Neuron (in vitro differentiated cells): ENCODE results near the gene GNAS.
"Not testable (repeated sequence)": the region's sequence is repeated elsewhere in the genome, so short reads cannot be mapped to it uniquely, and the experiment has no call there.

Experiments
- H2AFZ ChIP-seq: one replicate; pipeline ENCODE4 v1.6.1; 2013; ENCODE audit warnings: low read depth, mild to moderate bottlenecking, inconsistent platforms, low read length, moderate library complexity
- H3K27me3 ChIP-seq: one replicate; pipeline ENCODE4 v1.6.1; 2013; ENCODE audit warnings: low read length; ENCODE audit not compliant: insufficient read depth
- H3K36me3 ChIP-seq: one replicate; pipeline ENCODE4 v1.6.1; 2013; ENCODE audit warnings: low read length; ENCODE audit not compliant: insufficient read depth
- H3K4me1 ChIP-seq: one replicate; pipeline ENCODE4 v1.6.1; 2013; ENCODE audit warnings: low read length; ENCODE audit not compliant: insufficient read depth
- H3K4me3 ChIP-seq: 2 replicates; pipeline ENCODE4 v1.5.1; 2013; ENCODE audit warnings: mild to moderate bottlenecking, low read length, moderate library complexity
- H3K9me3 ChIP-seq: one replicate; pipeline ENCODE4 v1.6.1; 2013; ENCODE audit warnings: low read length

The GNAS gene

DNA sequence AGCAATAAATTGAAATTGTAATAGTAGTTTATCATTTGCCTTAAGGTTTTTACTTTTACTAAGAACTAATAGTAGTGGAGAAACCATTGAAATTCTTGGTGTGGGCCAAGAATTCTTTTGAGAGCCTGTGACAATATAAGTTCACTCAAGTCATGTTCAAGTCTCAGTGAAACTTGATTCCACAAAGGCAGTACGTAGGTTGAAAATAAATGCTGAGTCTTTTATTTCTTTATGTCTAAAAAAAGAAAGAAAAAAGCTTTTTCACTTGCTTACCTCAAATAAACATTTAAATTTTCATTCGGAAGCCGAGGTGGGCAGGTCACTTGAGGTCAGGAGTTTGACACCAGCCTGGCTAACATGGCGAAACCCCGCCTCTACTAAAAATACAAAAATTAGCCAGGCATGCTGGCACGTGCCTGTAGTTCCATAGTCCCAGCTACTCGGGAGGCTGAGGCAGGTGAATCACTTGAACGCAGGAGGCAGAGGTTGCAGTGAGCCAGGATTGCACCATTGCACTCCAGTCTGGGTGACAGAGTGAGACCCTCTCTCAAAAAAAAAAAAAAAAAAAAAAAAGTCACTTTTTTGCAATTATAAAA, 70.7 kb downstream of the GNAS start:
- Histone ChIP-seq H3K36me3 (no peaks in the 10 kb centered on the region), H3K4me3 (no peak overlapping the region), H2AFZ (no peak overlapping the region), H3K9me3 (no peaks in the 10 kb centered on the region), H3K4me1 (peaks cover 17% of the 10 kb centered on the region), H3K27me3 (no peaks in the 10 kb centered on the region)

DNA sequence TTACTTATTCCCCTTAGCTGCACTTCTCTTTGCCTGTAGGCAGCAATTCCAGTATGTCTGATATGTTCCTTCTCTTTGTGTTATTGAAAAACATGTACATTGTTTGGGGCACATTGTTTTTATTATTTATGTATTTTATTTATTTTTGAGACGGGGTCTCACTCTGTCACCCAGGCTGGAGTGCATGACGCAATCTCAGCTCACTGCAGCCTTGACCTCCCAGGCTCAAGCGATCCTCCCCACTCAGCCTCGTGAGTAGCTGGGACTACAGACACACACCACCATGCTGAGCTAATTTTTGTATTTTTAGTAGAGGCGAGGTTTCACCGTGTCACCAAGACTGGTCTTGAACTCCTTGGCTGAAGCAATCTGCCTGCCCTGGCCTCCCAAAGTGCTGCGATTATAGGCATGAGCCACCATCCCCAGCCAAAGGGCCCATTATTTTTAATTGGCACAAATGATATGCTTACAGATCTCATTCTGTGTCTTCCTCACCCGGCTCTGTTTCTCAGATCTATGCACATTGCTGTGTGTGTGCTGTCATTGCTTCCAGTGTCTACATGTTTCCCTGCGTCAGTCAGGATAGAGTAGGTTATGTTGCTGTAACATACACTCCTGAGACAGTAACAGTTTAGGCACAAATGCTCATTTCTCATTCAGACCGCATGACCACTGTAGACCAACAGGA, 74.4 kb downstream of the GNAS start:
- peaks cover 3% of the 10 kb centered on the region for H3K27me3 ChIP-seq
- H2AFZ ChIP-seq: no peak overlapping the region
- H3K36me3 ChIP-seq: no peaks in the 10 kb centered on the region
- H3K4me3 ChIP-seq: no peak overlapping the region
- H3K9me3 ChIP-seq: no peaks in the 10 kb centered on the region
- H3K4me1 ChIP-seq: peaks cover 15% of the 10 kb centered on the region

DNA sequence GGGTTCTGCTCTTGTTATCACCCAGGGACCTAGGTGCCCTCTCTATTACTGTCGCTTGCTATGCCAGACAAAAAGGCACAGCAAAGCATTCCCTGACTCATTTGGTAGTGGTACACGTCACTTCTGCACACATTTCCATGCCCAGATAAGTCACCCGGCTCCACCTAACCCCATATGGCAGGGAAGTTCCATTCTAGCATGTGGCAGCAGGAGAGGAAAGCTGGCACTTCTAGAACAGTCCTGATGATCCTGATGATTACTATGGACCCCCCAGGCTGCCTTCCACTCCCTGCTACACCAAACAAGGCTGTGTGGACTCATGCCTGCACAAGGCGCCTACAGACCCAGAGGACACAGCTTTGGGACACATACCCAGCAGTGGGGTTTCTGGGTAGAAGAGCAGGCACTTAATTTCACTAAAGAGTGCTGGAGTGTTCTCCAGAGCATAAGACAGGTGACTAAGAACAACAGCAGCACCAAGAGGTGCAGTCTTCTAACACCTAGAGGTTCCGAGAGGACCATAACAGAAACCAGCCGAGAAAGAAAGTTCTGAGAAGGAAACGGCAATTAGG, 75.1 kb downstream of the GNAS start:
- H3K4me1 ChIP-seq: peaks cover 11% of the 10 kb centered on the region
- no peak overlapping the region for H2AFZ ChIP-seq
- H3K36me3 ChIP-seq: no peaks in the 10 kb centered on the region
- H3K27me3 ChIP-seq: peaks cover 3% of the 10 kb centered on the region
- H3K9me3 ChIP-seq: no peaks in the 10 kb centered on the region
- H3K4me3 ChIP-seq: no peak overlapping the region

DNA sequence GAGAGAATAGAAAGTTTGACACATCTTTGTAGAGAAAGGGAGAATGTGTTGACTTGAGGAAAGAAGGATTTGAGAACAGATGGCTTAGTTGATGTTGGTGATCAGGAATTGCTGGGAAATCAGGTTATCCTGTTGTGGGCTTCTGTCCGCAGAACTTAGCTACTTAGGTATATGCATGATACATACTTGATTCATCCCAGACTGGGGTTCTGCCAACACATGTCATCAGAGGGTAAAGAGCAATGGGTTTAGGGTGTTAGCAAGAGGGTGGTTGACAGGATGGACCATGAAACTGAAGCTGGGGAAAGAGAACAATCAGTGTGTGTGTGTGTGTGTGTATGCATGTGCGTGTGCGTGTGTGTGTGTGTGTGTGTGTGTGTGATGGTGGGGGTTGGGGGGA, 78.0 kb downstream of the GNAS start:
- no peaks in the 10 kb centered on the region for H3K4me1 ChIP-seq

DNA sequence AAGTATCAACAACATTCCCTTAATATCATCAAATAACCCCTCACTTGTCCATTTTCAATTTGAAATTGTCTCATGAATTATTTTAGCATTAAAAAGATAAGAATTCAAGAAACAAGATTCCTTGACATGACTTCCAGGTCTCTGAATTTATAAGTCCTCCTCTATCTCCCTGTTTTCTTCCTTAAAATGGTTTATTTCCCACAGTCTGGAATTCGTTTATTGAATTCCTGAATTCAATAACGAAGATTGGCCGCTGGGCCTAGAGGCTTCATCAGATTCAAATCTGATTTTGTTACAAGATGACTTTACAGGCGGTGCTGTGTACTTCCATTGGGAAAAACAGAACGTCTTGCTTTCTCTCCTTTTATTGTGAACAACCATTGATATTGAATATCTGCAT, 79.7 kb downstream of the GNAS start:
- Histone ChIP-seq H3K4me3 (no peak overlapping the region), H3K36me3 (no peaks in the 10 kb centered on the region), H3K9me3 (no peaks in the 10 kb centered on the region), H3K4me1 (no peaks in the 10 kb centered on the region), H2AFZ (no peak overlapping the region), H3K27me3 (peaks cover 3% of the 10 kb centered on the region)

More for the DNA sequence above, 78.0 kb downstream of the GNAS start:
- Histone ChIP-seq H3K9me3 (no peaks in the 10 kb centered on the region), H3K4me3 (no peak overlapping the region), H3K27me3 (peaks cover 3% of the 10 kb centered on the region), H3K36me3 (no peaks in the 10 kb centered on the region), H2AFZ (no peak overlapping the region)

DNA sequence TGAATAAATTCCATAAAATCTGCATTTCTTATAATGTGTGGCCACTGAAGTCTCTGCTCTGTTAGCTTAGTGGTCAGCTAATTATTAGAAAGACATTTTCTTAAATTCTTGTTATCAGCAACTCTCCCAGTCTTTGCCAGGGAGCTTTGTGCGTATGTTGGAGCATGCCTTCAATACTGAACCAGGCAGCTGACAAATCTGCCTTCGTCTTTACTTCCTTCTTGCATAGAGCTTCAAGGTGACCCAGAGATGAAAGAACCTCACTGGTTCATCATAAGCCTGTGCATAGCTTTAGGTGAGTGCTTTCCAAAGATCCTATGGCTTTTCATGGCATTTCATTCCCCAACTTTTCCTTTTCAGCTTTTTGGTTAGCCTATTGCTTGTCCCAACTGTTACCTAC, 85.6 kb downstream of the GNAS start:
- no peaks in the 10 kb centered on the region for H3K9me3 ChIP-seq
- H3K27me3 ChIP-seq: peaks cover 5% of the 10 kb centered on the region
- H3K4me1 ChIP-seq: no peaks in the 10 kb centered on the region
- no peak overlapping the region for H2AFZ ChIP-seq
- H3K36me3 ChIP-seq: no peaks in the 10 kb centered on the region
- H3K4me3 ChIP-seq: no peak overlapping the region

DNA sequence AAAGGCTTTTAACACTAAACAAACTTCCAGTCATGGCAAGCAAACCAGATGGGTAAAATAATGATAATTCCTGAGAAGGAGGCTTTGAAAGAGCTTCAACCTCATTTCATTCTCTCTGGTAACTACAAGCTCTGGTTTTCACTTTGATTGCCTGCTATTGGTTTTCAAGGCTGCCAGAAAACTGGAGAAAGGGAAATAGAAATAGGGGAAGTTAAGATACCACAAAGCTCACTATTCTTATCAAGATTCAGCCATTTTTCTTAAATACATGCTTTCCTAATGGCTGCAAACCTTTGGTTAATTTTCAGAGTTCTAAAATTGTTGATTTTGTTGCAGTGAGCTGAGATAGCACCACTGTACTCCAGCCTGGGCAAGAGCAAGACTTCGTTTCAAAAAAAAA, 86.0 kb downstream of the GNAS start:
- Histone ChIP-seq H3K27me3 (peaks cover 5% of the 10 kb centered on the region), H3K4me1 (no peaks in the 10 kb centered on the region), H3K36me3 (no peaks in the 10 kb centered on the region)

DNA sequence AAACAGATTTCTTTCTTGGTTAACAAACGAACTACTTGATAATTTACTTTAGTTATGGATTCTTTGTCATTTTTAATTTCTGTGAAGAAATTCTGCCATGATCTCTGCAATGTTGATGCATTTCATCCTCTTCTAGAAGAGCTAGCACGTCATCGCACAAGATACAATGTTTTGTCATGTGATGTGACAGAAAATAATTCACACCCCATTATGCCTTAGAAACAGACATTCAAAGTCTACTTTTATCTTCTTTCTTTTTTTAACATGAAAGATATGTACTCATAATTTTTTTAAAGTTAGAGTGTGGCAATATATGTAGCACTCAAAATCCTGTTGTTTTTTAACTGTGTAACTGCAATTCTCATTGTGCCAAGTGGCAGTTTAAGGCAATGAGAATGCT, 89.0 kb downstream of the GNAS start:
- Histone ChIP-seq H3K4me1 (no peaks in the 10 kb centered on the region), H2AFZ (no peak overlapping the region), H3K4me3 (no peak overlapping the region), H3K9me3 (no peaks in the 10 kb centered on the region), H3K36me3 (no peaks in the 10 kb centered on the region), H3K27me3 (peaks cover 7% of the 10 kb centered on the region)

More for the DNA sequence above, 86.0 kb downstream of the GNAS start:
- Histone ChIP-seq H3K9me3 (no peaks in the 10 kb centered on the region), H3K4me3 (no peak overlapping the region), H2AFZ (no peak overlapping the region)

DNA sequence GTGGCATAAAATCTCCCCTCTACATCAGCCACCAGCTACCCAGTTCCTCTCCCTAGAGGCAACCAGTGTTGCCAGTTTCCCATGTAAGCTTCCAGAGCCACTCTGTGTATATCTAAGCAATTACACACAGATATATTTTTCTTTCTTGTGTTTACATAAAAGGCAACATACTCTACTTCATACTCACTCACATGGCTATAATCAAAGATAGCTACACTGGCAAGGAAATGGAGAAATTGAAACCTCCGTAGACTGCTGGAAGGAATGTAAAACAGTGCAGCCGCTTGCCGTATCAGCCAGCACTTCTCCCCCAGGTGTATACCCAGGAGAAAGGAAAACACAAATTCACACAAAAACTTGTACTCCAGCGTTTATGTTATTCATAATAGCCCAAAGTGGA, 90.0 kb downstream of the GNAS start:
- H3K27me3 ChIP-seq: peaks cover 7% of the 10 kb centered on the region
- H3K9me3 ChIP-seq: no peaks in the 10 kb centered on the region
- H3K36me3 ChIP-seq: no peaks in the 10 kb centered on the region
- no peaks in the 10 kb centered on the region for H3K4me1 ChIP-seq
- no peak overlapping the region for H2AFZ ChIP-seq
- H3K4me3 ChIP-seq: no peak overlapping the region

DNA sequence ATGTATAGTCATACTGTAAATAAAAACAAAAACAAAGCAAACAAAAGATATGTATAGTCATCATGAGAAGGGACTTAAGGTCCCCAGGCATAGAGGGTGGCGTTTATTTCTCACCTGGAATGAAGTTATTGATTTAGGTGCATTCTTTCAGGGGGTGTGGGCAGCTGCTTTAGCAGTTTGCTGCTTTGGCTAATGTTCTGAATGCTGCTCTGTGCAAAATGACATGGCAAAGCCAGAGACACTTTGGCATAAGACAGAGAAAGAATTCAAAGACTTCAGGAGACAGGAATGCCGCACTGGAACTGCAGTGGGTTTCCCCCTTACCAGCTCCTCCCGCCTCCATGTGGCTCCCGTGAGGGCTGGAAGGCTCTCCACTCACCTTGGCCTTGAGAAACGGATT, 92.1 kb downstream of the GNAS start:
- no peaks in the 10 kb centered on the region for H3K4me1 ChIP-seq
- H3K4me3 ChIP-seq: no peak overlapping the region
- no peaks in the 10 kb centered on the region for H3K9me3 ChIP-seq
- no peak overlapping the region for H2AFZ ChIP-seq
- peaks cover 7% of the 10 kb centered on the region for H3K27me3 ChIP-seq
- H3K36me3 ChIP-seq: no peaks in the 10 kb centered on the region

DNA sequence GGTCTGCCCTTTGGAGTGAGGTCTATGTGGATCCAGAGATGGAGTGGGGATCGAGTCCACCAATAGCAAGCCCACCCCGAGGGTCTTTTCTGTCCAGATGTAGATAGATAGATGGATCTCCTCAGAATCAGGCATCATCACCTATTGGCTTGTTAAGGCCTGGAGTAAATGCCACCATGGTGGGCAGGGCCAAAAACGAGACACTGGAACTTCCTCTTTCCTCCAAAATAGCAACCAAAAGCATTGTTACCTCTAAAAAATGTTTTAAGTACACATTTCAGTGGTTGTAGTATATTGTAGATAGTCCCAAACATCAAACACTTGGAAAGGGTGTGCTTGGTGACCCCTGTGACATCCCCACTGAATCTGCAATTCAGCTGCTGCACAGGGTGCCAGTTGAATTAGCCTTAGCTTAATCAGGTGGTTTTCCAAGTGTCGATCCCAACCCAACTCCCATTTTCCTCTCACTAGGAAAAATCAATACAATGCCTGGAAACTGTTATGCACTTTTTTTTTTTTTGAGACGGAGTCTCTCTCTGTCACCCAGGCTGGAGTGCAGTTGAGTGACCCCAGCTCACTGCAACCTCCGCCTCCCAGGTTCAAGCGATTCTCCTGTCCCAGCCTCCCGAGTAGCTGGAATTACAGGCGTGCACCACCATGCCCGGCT, 93.6 kb downstream of the GNAS start:
- Histone ChIP-seq H2AFZ (no peak overlapping the region), H3K9me3 (no peaks in the 10 kb centered on the region), H3K4me1 (no peaks in the 10 kb centered on the region), H3K4me3 (no peak overlapping the region), H3K27me3 (peaks cover 7% of the 10 kb centered on the region), H3K36me3 (no peaks in the 10 kb centered on the region)

DNA sequence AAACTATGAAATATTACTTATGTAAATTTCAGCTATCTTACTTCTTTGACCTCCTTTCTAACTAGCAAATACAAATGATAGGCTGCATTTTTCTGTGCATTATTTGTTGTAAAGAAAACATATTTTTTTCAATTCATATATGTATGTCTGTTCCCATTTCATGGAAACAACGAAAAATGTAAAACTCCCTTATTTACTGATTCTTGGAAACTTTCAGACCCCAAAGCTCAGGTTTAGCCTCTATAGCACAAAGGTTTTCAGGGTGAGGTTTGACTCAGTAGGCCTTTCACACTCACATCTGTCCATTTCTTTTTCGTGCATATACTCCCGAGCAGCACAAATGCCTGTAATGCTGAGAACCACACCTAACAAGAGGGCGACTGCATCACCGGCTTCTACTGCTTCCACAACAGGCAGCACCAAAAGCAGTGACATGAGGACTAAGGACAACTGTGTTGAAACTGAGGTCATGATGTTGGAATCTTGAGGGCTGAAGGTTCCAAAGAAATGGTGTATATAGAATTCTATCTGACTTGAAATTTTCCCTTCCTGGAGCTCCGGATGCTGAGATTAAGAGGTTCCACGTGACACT, 95.4 kb downstream of the GNAS start:
- H3K9me3 ChIP-seq, H2AFZ ChIP-seq, H3K4me1 ChIP-seq, H3K27me3 ChIP-seq, H3K36me3 ChIP-seq, H3K4me3 ChIP-seq: not testable (repeated sequence)

DNA sequence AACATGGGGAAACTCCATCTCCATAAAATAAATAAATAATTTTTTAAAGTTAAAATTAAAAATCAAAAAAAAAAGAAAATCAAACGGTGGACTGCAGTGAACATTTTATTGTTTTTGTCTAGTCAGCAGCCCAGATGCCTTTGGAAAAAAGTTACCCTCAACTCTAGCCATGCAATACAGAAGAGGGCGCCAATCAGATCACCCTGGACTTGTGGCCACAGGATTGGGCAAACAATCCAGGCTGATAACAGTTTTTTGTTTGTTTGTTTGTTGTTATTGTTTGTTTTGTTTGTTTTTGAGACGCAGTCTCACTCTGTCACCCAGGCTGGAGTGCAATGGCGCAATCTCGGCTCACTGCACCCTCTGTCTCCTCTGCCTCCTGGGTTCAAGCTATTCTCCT, 98.1 kb downstream of the GNAS start:
- H3K27me3 ChIP-seq: no peaks in the 10 kb centered on the region
- H3K36me3 ChIP-seq: no peaks in the 10 kb centered on the region
- H2AFZ ChIP-seq: no peak overlapping the region
- no peaks in the 10 kb centered on the region for H3K9me3 ChIP-seq
- H3K4me1 ChIP-seq: no peaks in the 10 kb centered on the region
- H3K4me3 ChIP-seq: no peak overlapping the region
